Subcutaneous adipose tissue (tissue), 4 donors: ENCODE results near the gene DCLK3. TPM values are rescaled to one million over a fixed set of nuclear protein-coding genes. Genes with fewer than 3 reads are reported as not detected.

Experiments used
- CTCF ChIP-seq: fragments of 450-650 bp; IDR thresholded peaks from one replicate; pipeline ENCODE4 v1.5.1; 2016; ENCODE audit warnings: low read depth, mild to moderate bottlenecking, control low read depth, antibody characterized with exemption, moderate library complexity
- total RNA-seq, 4 donors: library from RNA; depleted of rRNA; stranded (reverse); fragments of >200 nt; gene quantifications; one replicate each; pipeline ENCODE4 v1.1.0, GENCODE V29; 2016

DCLK3 gene
- total RNA-seq, 4 donors from 2014 or later, result 0.22 TPM; not detected in 3

DNA sequence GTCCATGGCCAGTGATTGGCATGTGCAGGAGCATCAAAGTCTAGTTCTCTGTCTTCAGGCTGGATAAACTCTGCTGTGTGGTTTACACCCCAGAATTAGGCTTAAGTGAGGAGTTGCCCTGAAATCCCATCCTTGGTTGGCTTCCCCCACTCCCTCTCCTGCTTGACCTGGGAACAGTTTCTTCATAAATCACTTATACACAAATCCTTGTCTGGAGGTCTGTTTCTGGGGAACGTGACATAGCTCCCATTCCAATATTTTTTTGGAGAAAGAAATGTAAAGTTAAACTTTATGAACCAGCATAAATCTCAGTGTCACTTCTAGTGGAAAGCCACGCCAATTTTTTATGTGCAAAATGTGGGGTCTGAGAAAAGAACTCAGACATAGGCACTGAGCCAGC lies 98.2 kb downstream of the DCLK3 start:
- no peak for TF ChIP-seq CTCF

DNA sequence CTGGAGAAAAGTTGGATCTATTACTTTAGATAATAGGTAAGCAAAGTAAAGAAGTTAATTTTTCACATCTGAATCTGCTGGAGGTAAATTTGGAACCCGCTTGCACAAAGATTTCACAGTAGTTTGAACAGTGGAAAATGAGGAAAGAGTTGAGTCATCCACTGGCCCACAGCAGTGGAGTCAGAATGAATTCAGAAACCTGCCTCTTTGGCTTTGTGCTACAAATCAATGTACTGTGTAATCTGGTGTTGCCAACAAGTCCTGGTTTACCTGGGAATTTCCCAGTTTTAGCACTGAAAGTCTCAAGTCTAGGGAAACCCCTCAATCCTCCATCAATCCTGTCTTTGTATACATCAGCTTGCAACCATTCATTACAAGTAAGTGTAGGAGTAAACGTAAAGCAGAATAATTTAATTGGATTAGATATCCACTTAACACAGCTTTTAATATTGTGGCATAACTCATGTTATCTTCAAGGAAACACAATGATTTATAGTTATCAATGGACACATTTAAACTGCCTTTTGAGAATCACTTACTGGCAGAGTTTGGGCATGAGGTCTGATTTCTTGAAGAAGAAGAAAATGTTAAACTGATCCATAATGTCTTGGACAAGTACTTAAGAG lies 100.6 kb downstream of the DCLK3 start:
- no peak for TF ChIP-seq CTCF

GRCh38 chr3:36662626-36663025 lies 101.7 kb downstream of the DCLK3 start:
- no peak for TF ChIP-seq CTCF

Other genes with a start within 250 kb of the DCLK3 start
- 10 to 100 TPM in 3 of 4 donors, 1 to 10 TPM in 1; 9.1 to 25.0 (median 17.7) TPM for gene TRANK1, start 180.5 kb upstream of the DCLK3 start, total RNA-seq
- 10 to 100 TPM; 11.2 to 15.2 (median 11.8) TPM for gene EPM2AIP1, start 228.6 kb upstream of the DCLK3 start, total RNA-seq
- 10 to 100 TPM; 25.0 to 46.1 (median 33.3) TPM for gene MLH1, start 229.0 kb upstream of the DCLK3 start, total RNA-seq